H1 (cell line): Measurements from ENCODE around the gene DLG5. TPM values are rescaled to one million over a fixed set of nuclear protein-coding genes. Genes with fewer than 3 reads are reported as not detected.

Source experiments
- CTCF ChIA-PET: fragments of 300-600 bp; sonication (Branson Sonifier 250); formaldehyde crosslinking; loops from one replicate; lab custom pipeline; 2021; ENCODE audit not compliant: partially characterized antibody; lab: Charles Lee
- POLR2A ChIA-PET: fragments of 300-600 bp; sonication (Branson Sonifier 250); formaldehyde crosslinking; loops from one replicate; lab custom pipeline; 2021; ENCODE audit warnings: inconsistent platforms; ENCODE audit not compliant: partially characterized antibody; lab: Charles Lee
- DNase-seq, 2 experiments: peaks; one replicate each; pipeline versions ENCODE4 v3.0.0 to v3.0.0-alpha.2; 2010 to 2022; ENCODE audit warnings: low spot score in 2 of 2, low read depth in 1 of 2, mixed read lengths in 1 of 2
- FAIRE-seq: peaks from 2 replicates; lab custom pipeline; 2011; peaks lifted over from hg19 to GRCh38; lab: Jason Lieb, UNC
- H2AFZ ChIP-seq: 2 replicates; pipeline ENCODE4 v1.8.1; 2012; ENCODE audit warnings: low read length, inconsistent platforms
- H2AK5ac ChIP-seq: 2 replicates; pipeline ENCODE4 v1.6.1; 2013; ENCODE audit warnings: low read depth, low read length
- H2BK120ac ChIP-seq: replicated peaks from 2 replicates; pipeline ENCODE3; 2013; ENCODE audit warnings: low read depth, low read length, inconsistent platforms
- H2BK12ac ChIP-seq: 2 replicates; pipeline ENCODE4 v1.6.1; 2013; ENCODE audit warnings: low read depth, low read length
- H2BK15ac ChIP-seq: 2 replicates; pipeline ENCODE4 v1.6.1; 2013; ENCODE audit warnings: low read length
- H2BK20ac ChIP-seq: 2 replicates; pipeline ENCODE4 v1.6.1; 2013; ENCODE audit warnings: low read length
- H2BK5ac ChIP-seq: 2 replicates; pipeline ENCODE4 v1.6.1; 2013; ENCODE audit warnings: low read depth, low read length
- H3K14ac ChIP-seq: 2 replicates; pipeline ENCODE4 v1.6.1; 2013; ENCODE audit warnings: inconsistent platforms; ENCODE audit not compliant: insufficient read length
- H3K18ac ChIP-seq: 2 replicates; pipeline ENCODE4 v1.6.1; 2013; ENCODE audit warnings: low read length; ENCODE audit errors: extremely low read depth
- H3K23ac ChIP-seq: 2 replicates; pipeline ENCODE4 v1.6.1; 2013; ENCODE audit warnings: inconsistent platforms; ENCODE audit not compliant: insufficient read length
- H3K23me2 ChIP-seq: 2 replicates; pipeline ENCODE4 v1.6.1; 2013; ENCODE audit warnings: low read depth, low read length
- H3K27ac ChIP-seq: 2 replicates; pipeline ENCODE4 v1.6.1; 2011; ENCODE audit warnings: low read depth, low read length, inconsistent platforms
- H3K27me3 ChIP-seq, 4 experiments: replicated peaks in 1 of 4; 1 replicate in 1 of 4; 2 replicates in 3 of 4; pipeline versions ENCODE4 v1.6.1 to v1.8.1; 2011 to 2013; ENCODE audit warnings: low read length in 3 of 4, mild to moderate bottlenecking in 3 of 4, inconsistent platforms in 2 of 4, mixed read lengths in 2 of 4, moderate library complexity in 1 of 4; ENCODE audit not compliant: control insufficient read depth in 3 of 4, insufficient read depth in 3 of 4; ENCODE audit errors: extremely low read depth in 1 of 4
- H3K36me3 ChIP-seq, 4 experiments: 2 replicates each; pipeline versions ENCODE4 v1.6.1 to v1.8.1; 2011 to 2013; ENCODE audit warnings: mild to moderate bottlenecking in 4 of 4, low read length in 3 of 4, moderate library complexity in 2 of 4, control low read depth in 1 of 4, inconsistent platforms in 1 of 4; ENCODE audit not compliant: insufficient read depth in 4 of 4, control insufficient read depth in 2 of 4
- H3K4ac ChIP-seq: replicated peaks from 2 replicates; pipeline ENCODE3; 2013; ENCODE audit warnings: low read length, low read depth, mixed read lengths, inconsistent platforms; ENCODE audit not compliant: insufficient read length
- H3K4me1 ChIP-seq, 4 experiments: replicated peaks in 1 of 4; 1 replicate in 1 of 4; 2 replicates in 3 of 4; pipeline versions ENCODE4 v1.6.1 to v1.8.1; 2011 to 2013; ENCODE audit warnings: low read length in 3 of 4, inconsistent platforms in 2 of 4, mixed read lengths in 1 of 4; ENCODE audit not compliant: insufficient read depth in 4 of 4, control insufficient read depth in 3 of 4
- H3K4me2 ChIP-seq, 2 experiments: 2 replicates each; pipeline versions ENCODE4 v1.6.1 to v1.8.1; 2011 to 2013; ENCODE audit warnings: low read depth in 2 of 2, low read length in 2 of 2, control low read depth in 1 of 2, inconsistent platforms in 1 of 2, mild to moderate bottlenecking in 1 of 2; ENCODE audit not compliant: insufficient read depth in 1 of 2
- H3K4me3 ChIP-seq, 4 experiments: fragments of 200-600, 300-600 bp in 1 of 4; sonication (generic), shearing (Covaris generic), sonication (Bioruptor Twin) in 1 of 4; 2 replicates each; pipeline versions ENCODE4 v1.5.1 to v1.8.1; 2011 to 2016; ENCODE audit warnings: low read length in 4 of 4, low read depth in 3 of 4, control low read depth in 2 of 4, inconsistent platforms in 2 of 4, mild to moderate bottlenecking in 2 of 4, mixed read lengths in 1 of 4, moderate library complexity in 1 of 4; ENCODE audit not compliant: insufficient read depth in 2 of 4; ENCODE audit errors: extremely low read depth in 1 of 4
- H3K56ac ChIP-seq: replicated peaks from 2 replicates; pipeline ENCODE3; 2013; ENCODE audit warnings: low read depth, mild to moderate bottlenecking, mixed read lengths, low read length, inconsistent platforms; ENCODE audit not compliant: insufficient read length
- H3K79me1 ChIP-seq: 2 replicates; pipeline ENCODE4 v1.6.1; 2013; ENCODE audit warnings: low read depth, low read length, control low read depth
- H3K79me2 ChIP-seq, 2 experiments: 2 replicates each; pipeline versions ENCODE4 v1.6.1 to v1.8.1; 2012 to 2013; ENCODE audit warnings: low read length in 2 of 2, mild to moderate bottlenecking in 2 of 2, inconsistent platforms in 1 of 2; ENCODE audit not compliant: insufficient read depth in 2 of 2, control insufficient read depth in 1 of 2
- H3K9ac ChIP-seq, 4 experiments: replicated peaks in 1 of 4; 1 replicate in 1 of 4; 2 replicates in 3 of 4; pipeline versions ENCODE4 v1.6.1 to v1.8.1; 2011 to 2013; ENCODE audit warnings: low read depth in 3 of 4, low read length in 3 of 4, control low read depth in 2 of 4, mild to moderate bottlenecking in 2 of 4, moderate library complexity in 2 of 4, inconsistent platforms in 1 of 4; ENCODE audit errors: extremely low read depth in 1 of 4
- H3K9me3 ChIP-seq, 2 experiments: 2 replicates each; pipeline versions ENCODE4 v1.6.1 to v1.8.1; 2012 to 2013; ENCODE audit warnings: mild to moderate bottlenecking in 2 of 2, moderate library complexity in 2 of 2, control low read depth in 1 of 2, inconsistent platforms in 1 of 2, low read depth in 1 of 2, low read length in 1 of 2, mixed read lengths in 1 of 2; ENCODE audit not compliant: insufficient read depth in 2 of 2
- H4K20me1 ChIP-seq, 2 experiments: replicated peaks in 1 of 2; 2 replicates each; pipeline versions ENCODE3 to v1.8.1; 2011 to 2013; ENCODE audit warnings: inconsistent platforms in 2 of 2, low read length in 2 of 2, mild to moderate bottlenecking in 1 of 2; ENCODE audit not compliant: insufficient read depth in 2 of 2, control insufficient read depth in 1 of 2
- H4K5ac ChIP-seq: 2 replicates; pipeline ENCODE4 v1.6.1; 2013; ENCODE audit warnings: low read length, low read depth, mixed read lengths, inconsistent platforms; ENCODE audit not compliant: insufficient read length
- H4K8ac ChIP-seq: 2 replicates; pipeline ENCODE4 v1.8.0; 2013; ENCODE audit warnings: mild to moderate bottlenecking, moderate library complexity, low read length, inconsistent platforms; ENCODE audit not compliant: insufficient read depth; ENCODE audit errors: extremely low read depth
- H4K91ac ChIP-seq: replicated peaks from 2 replicates; pipeline ENCODE3; 2013; ENCODE audit warnings: low read length, mixed read lengths, inconsistent platforms; ENCODE audit not compliant: insufficient read length
- CHD1 ChIP-seq: IDR thresholded peaks from 2 replicates; pipeline ENCODE4 v1.6.1; 2012; ENCODE audit warnings: low read depth, low read length, improper control_type of control experiment
- CREB1 ChIP-seq: IDR thresholded peaks from 2 replicates; pipeline ENCODE4 v1.6.1; 2012; ENCODE audit warnings: inconsistent platforms
- CTBP2 ChIP-seq: IDR thresholded peaks from 2 replicates; pipeline ENCODE4 v1.7.0; 2011; ENCODE audit warnings: borderline replicate concordance, mild to moderate bottlenecking, moderate library complexity, mixed read lengths, low read length; ENCODE audit not compliant: insufficient read depth, insufficient read length
- JUND ChIP-seq: IDR thresholded peaks from 2 replicates; pipeline ENCODE4 v1.6.1; 2011; ENCODE audit warnings: mild to moderate bottlenecking, improper control_type of control experiment, low read length
- PHF8 ChIP-seq: fragments of 200-600 bp; sonication (generic); conservative IDR thresholded peaks from 2 replicates; pipeline ENCODE4 v1.7.1; 2012; ENCODE audit warnings: low read depth, mild to moderate bottlenecking, inconsistent platforms, low read length, moderate library complexity
- POU5F1 ChIP-seq: IDR thresholded peaks from 2 replicates; pipeline ENCODE4 v1.6.1; 2011; ENCODE audit warnings: low read depth, mild to moderate bottlenecking, low read length, moderate library complexity
- RNF2 ChIP-seq: fragments of 200-900, 300-1000 bp; sonication (generic); IDR thresholded peaks from 2 replicates; pipeline ENCODE4 v1.7.1; 2016; ENCODE audit warnings: borderline replicate concordance, low read depth, mild to moderate bottlenecking, antibody characterized with exemption, low read length; ENCODE audit not compliant: poor library complexity, severe bottlenecking; ENCODE audit errors: missing control alignments
- SIN3A ChIP-seq, 2 experiments: IDR thresholded peaks in 1 of 2; conservative IDR thresholded peaks in 1 of 2; 2 replicates each; pipeline ENCODE4 v1.6.1; 2011 to 2012; ENCODE audit warnings: low read length in 2 of 2, improper control_type of control experiment in 1 of 2, low read depth in 1 of 2, mild to moderate bottlenecking in 1 of 2
- SIX5 ChIP-seq: IDR thresholded peaks from 2 replicates; pipeline ENCODE4 v1.6.1; 2011; ENCODE audit warnings: mild to moderate bottlenecking, low read depth, low read length
- TBP ChIP-seq: IDR thresholded peaks from 2 replicates; pipeline ENCODE4 v1.6.1; 2011; ENCODE audit warnings: low read depth, low read length, improper control_type of control experiment
- WGBS, 2 experiments: shearing (Covaris generic) in 1 of 2; methylation state at CpG; one replicate each; pipeline versions ENCODE4 v1.1.6 to v1.1.7; 2013 to 2015; ENCODE audit warnings: low lambda C conversion rate in 2 of 2, mixed read lengths in 2 of 2, inconsistent platforms in 1 of 2, low coverage in 1 of 2, missing lambda C conversion rate in 1 of 2; ENCODE audit not compliant: insufficient replicate concordance in 2 of 2, insufficient coverage in 1 of 2, insufficient read length in 1 of 2; ENCODE audit errors: extremely low coverage in 1 of 2, missing lambda C conversion rate in 1 of 2; 5-methylcytosine and 5-hydroxymethylcytosine counted together
- polyA plus RNA-seq, 7 experiments: library from polyadenylated mRNA; depleted of rRNA in 3 of 7; stranded (reverse) in 5 of 7; unstranded in 2 of 7; fragments of >200 nt in 5 of 7; fragments of 200-250 nt in 2 of 7; gene quantifications; 1 replicate in 5 of 7; 2 replicates in 1 of 7; 4 replicates in 1 of 7; pipeline versions ENCODE4 v1.2.1 to v1.2.3, GENCODE V29; 2011 to 2013; ENCODE audit warnings: missing spikeins in 2 of 7, mixed read lengths in 2 of 7
- total RNA-seq: library from RNA; stranded (reverse); fragmentation: NEBNext Ultra II Directional; extraction: Animal tissue kit (Norgen Biotek cat#: 25700); gene quantifications from 2 replicates; pipeline ENCODE4 v1.2.1, GENCODE V29; 2021
- TF ChIP-seq, protein P1 (sequence below): IDR thresholded peaks from 2 replicates; pipeline ENCODE4 v1.6.1; 2012; ENCODE audit warnings: low read length, inconsistent platforms

DLG5 gene
- total and polyA plus RNA-seq, 2 of the 8 experiments (the other 6 are each of a cell fraction or from before 2014, with no cell fraction given), result 15.6 to 71.4 TPM

DNA sequence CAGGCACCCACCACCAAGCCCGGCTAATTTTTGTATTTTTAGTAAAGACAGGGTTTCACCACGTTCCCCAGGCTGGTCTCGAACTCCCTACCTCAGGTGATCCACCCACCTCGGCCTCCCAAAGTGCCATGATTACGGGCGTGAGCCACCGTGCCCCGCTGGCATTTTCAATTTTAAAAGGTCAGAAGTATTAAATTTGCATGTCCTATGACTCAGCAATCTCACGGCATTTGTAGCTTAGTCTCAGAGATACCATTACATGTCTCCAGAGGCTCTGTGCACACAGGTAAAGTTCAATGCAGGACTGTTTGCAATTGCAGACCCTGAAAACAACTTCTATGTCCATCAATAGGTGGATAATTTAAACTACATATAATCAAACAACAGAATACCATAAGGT lies 99.2 kb downstream of the DLG5 start:
- H3K4me3 ChIP-seq, result no peak overlapping the region
- no peaks in the 10 kb centered on the region; the same call in 1 of the 2 replicates for H3K79me1 ChIP-seq
- no peak overlapping the region for H2BK15ac ChIP-seq
- H3K56ac ChIP-seq, result no peak overlapping the region
- H3K18ac ChIP-seq, result no peak overlapping the region
- H3K9me3 ChIP-seq, result no peaks in the 10 kb centered on the region
- H4K20me1 ChIP-seq, result peaks cover 0 to 2% of the 10 kb centered on the region in 2 experiments
- H4K5ac ChIP-seq, result no peak overlapping the region
- POLR2A ChIA-PET, result no interaction called here
- no peak overlapping the region for H4K91ac ChIP-seq
- H2BK20ac ChIP-seq, result no peak overlapping the region
- no peak overlapping the region for H3K14ac ChIP-seq
- no peaks in the 10 kb centered on the region for H3K79me2 ChIP-seq
- H3K27ac ChIP-seq, result no peak overlapping the region
- H2AFZ ChIP-seq, result no peak overlapping the region
- FAIRE-seq (no peak), DNase-seq (no peak)
- no peak overlapping the region for H2BK12ac ChIP-seq
- no peak overlapping the region for H3K4me2 ChIP-seq
- 88% methylated on average over 9 of the region's 9 CpGs; no CpG with 5 or more reads in 1 of the 2 experiments for WGBS, 2 experiments
- H3K23me2 ChIP-seq, result no peaks in the 10 kb centered on the region; the same call in 1 of the 2 replicates
- H2AK5ac ChIP-seq, result no peak overlapping the region
- H3K9ac ChIP-seq, result no peak overlapping the region
- no peaks in the 10 kb centered on the region for H3K27me3 ChIP-seq
- H3K4me1 ChIP-seq, result no peaks in the 10 kb centered on the region
- no peak overlapping the region for H3K4ac ChIP-seq
- no peak for TF ChIP-seq CHD1
- no peak for TF ChIP-seq CREB1
- TF ChIP-seq JUND, result no peak
- TF ChIP-seq, protein P1, sequence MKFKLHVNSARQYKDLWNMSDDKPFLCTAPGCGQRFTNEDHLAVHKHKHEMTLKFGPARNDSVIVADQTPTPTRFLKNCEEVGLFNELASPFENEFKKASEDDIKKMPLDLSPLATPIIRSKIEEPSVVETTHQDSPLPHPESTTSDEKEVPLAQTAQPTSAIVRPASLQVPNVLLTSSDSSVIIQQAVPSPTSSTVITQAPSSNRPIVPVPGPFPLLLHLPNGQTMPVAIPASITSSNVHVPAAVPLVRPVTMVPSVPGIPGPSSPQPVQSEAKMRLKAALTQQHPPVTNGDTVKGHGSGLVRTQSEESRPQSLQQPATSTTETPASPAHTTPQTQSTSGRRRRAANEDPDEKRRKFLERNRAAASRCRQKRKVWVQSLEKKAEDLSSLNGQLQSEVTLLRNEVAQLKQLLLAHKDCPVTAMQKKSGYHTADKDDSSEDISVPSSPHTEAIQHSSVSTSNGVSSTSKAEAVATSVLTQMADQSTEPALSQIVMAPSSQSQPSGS, result no peak
- no peak for TF ChIP-seq SIX5
- no peak for TF ChIP-seq SIN3A (conservative IDR thresholded peaks at IDR 0.05 in 1 of 2, IDR thresholded peaks at IDR 0.05 in 1 of 2; ENCODE audit: low read depth in 1 of 2, low read length in 2 of 2)
- TF ChIP-seq POU5F1, result no peak
- no peak for TF ChIP-seq CTBP2
- TF ChIP-seq PHF8, result no peak
- no peak for TF ChIP-seq TBP
- TF ChIP-seq RNF2, result no peak
- H4K8ac ChIP-seq, result no peak overlapping the region
- no peak overlapping the region for H2BK5ac ChIP-seq
- no peak overlapping the region for H2BK120ac ChIP-seq
- H3K23ac ChIP-seq, result no peak overlapping the region
- CTCF ChIA-PET, result no interaction called here
- H3K36me3 ChIP-seq, result peaks cover 8 to 21% (median 16%) of the 10 kb centered on the region in 4 experiments; a peak in 6 of 8 replicates
